Measurements from ENCODE around the gene BFSP1. TPM values are rescaled to one million over a fixed set of nuclear protein-coding genes. Genes with fewer than 3 reads are reported as not detected.

The BFSP1 gene
- total and polyA plus RNA-seq, 2 of the 8 experiments (the other 6 are each of a cell fraction or from before 2014, with no cell fraction given): 1.5 to 2.5 TPM

- TF ChIP-seq JUN (IDR thresholded peaks at IDR 0.05; ENCODE audit: low read depth, low read length) (no peak), SIRT6 (IDR thresholded peaks at IDR 0.05; ENCODE audit: low read length) (no peak), POLR2A (IDR thresholded peaks at IDR 0.05; ENCODE audit: control extremely low read depth in 1 of 2, low read depth in 2 of 2, low read length in 2 of 2) (no peak), GABPA (IDR thresholded peaks at IDR 0.05; ENCODE audit: borderline replicate concordance, insufficient read depth, low read length) (no peak), E2F6 (IDR thresholded peaks at IDR 0.05) (no peak), SP1 (IDR thresholded peaks at IDR 0.05; ENCODE audit: low read depth, low read length) (0 out of 2 replicates have a peak, but pooled peaks have one; percentile 12), POLR2AphosphoS5 (IDR thresholded peaks at IDR 0.05; ENCODE audit: low read depth, low read length) (no peak), KDM1A (IDR thresholded peaks at IDR 0.05; ENCODE audit: borderline replicate concordance, low read length) (no peak)
- TF ChIP-seq, protein P1, sequence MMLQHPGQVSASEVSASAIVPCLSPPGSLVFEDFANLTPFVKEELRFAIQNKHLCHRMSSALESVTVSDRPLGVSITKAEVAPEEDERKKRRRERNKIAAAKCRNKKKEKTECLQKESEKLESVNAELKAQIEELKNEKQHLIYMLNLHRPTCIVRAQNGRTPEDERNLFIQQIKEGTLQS (IDR thresholded peaks at IDR 0.05; ENCODE audit: insufficient read depth, low read depth, low read length): peak; percentile 58; the same call in 1 of the 2 replicates
These were observed 2.2 kb upstream of the BFSP1 start (continued) for GRCh38 chr20:17533396-17533795.
